Measurements from ENCODE around the gene IFNA7. TPM values are rescaled to one million over a fixed set of nuclear protein-coding genes. Genes with fewer than 3 reads are reported as not detected.
"Not testable (repeated sequence)": the region's sequence is repeated elsewhere in the genome, so short reads cannot be mapped to it uniquely, and the experiment has no call there.

IFNA7 gene
- total RNA-seq, 1 donor, result not detected

- H3K9me3 ChIP-seq (ENCODE audit: low read depth, low read length), result no peaks in the 10 kb centered on the region
- no peaks in the 10 kb centered on the region for H3K4me1 ChIP-seq (ENCODE audit: insufficient read depth, low read length)
- H3K4me2 ChIP-seq (ENCODE audit: insufficient read depth, low read length), result no peak overlapping the region
- DNase-seq (ENCODE audit: insufficient read length, low spot score, missing footprints), result no peak
- H3K4me3 ChIP-seq (ENCODE audit: insufficient read depth, low read length), result no peak overlapping the region
- H4K20me1 ChIP-seq (ENCODE audit: insufficient read depth, low read length), result no peaks in the 10 kb centered on the region
- no peaks in the 10 kb centered on the region for H3K27me3 ChIP-seq (ENCODE audit: insufficient read depth, low read length)
- no peak overlapping the region for H2AFZ ChIP-seq (ENCODE audit: low read length)
- no peak overlapping the region for H3K27ac ChIP-seq (ENCODE audit: low read depth, low read length)
- H3K36me3 ChIP-seq (ENCODE audit: insufficient read depth, low read length), result no peaks in the 10 kb centered on the region
- H3K79me2 ChIP-seq (ENCODE audit: insufficient read depth, low read length), result no peaks in the 10 kb centered on the region
- no peak for TF ChIP-seq CTCF (IDR thresholded peaks at IDR 0.05; ENCODE audit: extremely low read depth, low read depth, low read length)
Measured at GRCh38 chr9:21210311-21210710, 8.3 kb upstream of the IFNA7 start.

- H3K9me3 ChIP-seq (ENCODE audit: low read depth, low read length); H4K20me1 ChIP-seq (ENCODE audit: insufficient read depth, low read length); H3K27ac ChIP-seq (ENCODE audit: low read depth, low read length); H3K36me3 ChIP-seq (ENCODE audit: insufficient read depth, low read length); H3K4me3 ChIP-seq (ENCODE audit: insufficient read depth, low read length); H3K27me3 ChIP-seq (ENCODE audit: insufficient read depth, low read length); H3K4me1 ChIP-seq (ENCODE audit: insufficient read depth, low read length); H3K4me2 ChIP-seq (ENCODE audit: insufficient read depth, low read length); H2AFZ ChIP-seq (ENCODE audit: low read length); H3K79me2 ChIP-seq (ENCODE audit: insufficient read depth, low read length); DNase-seq (ENCODE audit: insufficient read length, low spot score, missing footprints): not testable (repeated sequence)
Measured at GRCh38 chr9:21207043-21207442, 5.0 kb upstream of the IFNA7 start, which contains the start of gene IFNA10. Gene IFNA10 (minus strand): TSS chr9:21207143. CDS start chr9:21207097, 46 bp downstream.

- H3K9me3 ChIP-seq (ENCODE audit: low read depth, low read length), result no peaks in the 10 kb centered on the region
- H4K20me1 ChIP-seq (ENCODE audit: insufficient read depth, low read length), result no peaks in the 10 kb centered on the region
- DNase-seq (ENCODE audit: insufficient read length, low spot score, missing footprints), result no peak
- H3K4me3 ChIP-seq (ENCODE audit: insufficient read depth, low read length), result no peak overlapping the region
- no peak overlapping the region for H3K27ac ChIP-seq (ENCODE audit: low read depth, low read length)
- no peaks in the 10 kb centered on the region for H3K36me3 ChIP-seq (ENCODE audit: insufficient read depth, low read length)
- no peak for TF ChIP-seq CTCF (IDR thresholded peaks at IDR 0.05; ENCODE audit: extremely low read depth, low read depth, low read length)
- H3K4me2 ChIP-seq (ENCODE audit: insufficient read depth, low read length), result no peak overlapping the region
- no peaks in the 10 kb centered on the region for H3K4me1 ChIP-seq (ENCODE audit: insufficient read depth, low read length)
- no peak overlapping the region for H2AFZ ChIP-seq (ENCODE audit: low read length)
- H3K79me2 ChIP-seq (ENCODE audit: insufficient read depth, low read length), result no peaks in the 10 kb centered on the region
- no peaks in the 10 kb centered on the region for H3K27me3 ChIP-seq (ENCODE audit: insufficient read depth, low read length)
Measured at GRCh38 chr9:21205204-21205603, 3.2 kb upstream of the IFNA7 start.

- H3K36me3 ChIP-seq (ENCODE audit: insufficient read depth, low read length); H3K27ac ChIP-seq (ENCODE audit: low read depth, low read length); H3K4me1 ChIP-seq (ENCODE audit: insufficient read depth, low read length); H3K9me3 ChIP-seq (ENCODE audit: low read depth, low read length); DNase-seq (ENCODE audit: insufficient read length, low spot score, missing footprints); H4K20me1 ChIP-seq (ENCODE audit: insufficient read depth, low read length); H3K4me3 ChIP-seq (ENCODE audit: insufficient read depth, low read length); H3K79me2 ChIP-seq (ENCODE audit: insufficient read depth, low read length); H3K27me3 ChIP-seq (ENCODE audit: insufficient read depth, low read length); H2AFZ ChIP-seq (ENCODE audit: low read length): not testable (repeated sequence)
- peak; percentile 54 for TF ChIP-seq CTCF (IDR thresholded peaks at IDR 0.05; ENCODE audit: extremely low read depth, low read depth, low read length)
- H3K4me2 ChIP-seq (ENCODE audit: insufficient read depth, low read length), result peak overlapping the region; percentile 24
Measured at GRCh38 chr9:21194867-21195776, 6.9 kb downstream of the IFNA7 start.

GRCh38 chr9:21187487-21187886 lies 14.5 kb downstream of the IFNA7 start, which contains the start of gene IFNA4:
Gene IFNA4 (minus strand): TSS chr9:21187587. CDS start chr9:21187531, 56 bp downstream.
- not testable (repeated sequence) for DNase-seq (ENCODE audit: insufficient read length, low spot score, missing footprints); H3K4me2 ChIP-seq (ENCODE audit: insufficient read depth, low read length); H3K4me3 ChIP-seq (ENCODE audit: insufficient read depth, low read length); H3K79me2 ChIP-seq (ENCODE audit: insufficient read depth, low read length); H2AFZ ChIP-seq (ENCODE audit: low read length); H3K9me3 ChIP-seq (ENCODE audit: low read depth, low read length); H4K20me1 ChIP-seq (ENCODE audit: insufficient read depth, low read length); H3K27me3 ChIP-seq (ENCODE audit: insufficient read depth, low read length); H3K4me1 ChIP-seq (ENCODE audit: insufficient read depth, low read length); H3K36me3 ChIP-seq (ENCODE audit: insufficient read depth, low read length); H3K27ac ChIP-seq (ENCODE audit: low read depth, low read length)
